DND-41 (cell line): ENCODE data around the gene ART5.
"Not testable (repeated sequence)": the region's sequence is repeated elsewhere in the genome, so short reads cannot be mapped to it uniquely, and the experiment has no call there.

Source experiments
- ATAC-seq: fragments of 200-7000 bp; cut with Tn5 transposase; 3 replicates; pipeline ENCODE4 v1.9.1; 2021; ENCODE audit warnings: low read depth; ENCODE audit not compliant: insufficient read depth
- DNase-seq: peaks from one replicate; pipeline ENCODE4 v3.0.0-alpha.2; 2020
- H2AFZ ChIP-seq: 2 replicates; pipeline ENCODE4 v1.6.0; 2012; ENCODE audit warnings: low read depth, low read length
- H3K27ac ChIP-seq: 2 replicates; pipeline ENCODE4 v1.5.1; 2012; ENCODE audit warnings: low read length, inconsistent platforms
- H3K27me3 ChIP-seq: fragments of 200-600 bp; sonication (generic); 2 replicates; pipeline ENCODE4 v1.6.0; 2012; ENCODE audit warnings: low read length, mild to moderate bottlenecking, inconsistent platforms; ENCODE audit not compliant: insufficient read depth, poor library complexity
- H3K36me3 ChIP-seq: 2 replicates; pipeline ENCODE4 v1.5.1; 2012; ENCODE audit warnings: low read length, inconsistent platforms; ENCODE audit not compliant: insufficient read depth
- H3K4me1 ChIP-seq: 2 replicates; pipeline ENCODE4 v1.5.1; 2012; ENCODE audit warnings: mild to moderate bottlenecking, low read length; ENCODE audit not compliant: insufficient read depth
- H3K4me2 ChIP-seq: 2 replicates; pipeline ENCODE4 v1.6.0; 2012; ENCODE audit warnings: mild to moderate bottlenecking, moderate library complexity, low read length, inconsistent platforms; ENCODE audit not compliant: insufficient read depth
- H3K4me3 ChIP-seq, 2 experiments: fragments of 200-600 bp in 1 of 2; shearing (Covaris generic) in 1 of 2; 2 replicates each; pipeline ENCODE4 v1.5.1; 2012 to 2016; ENCODE audit warnings: inconsistent platforms in 2 of 2, low read length in 2 of 2, mild to moderate bottlenecking in 2 of 2, low read depth in 1 of 2, moderate library complexity in 1 of 2
- H3K79me2 ChIP-seq: 2 replicates; pipeline ENCODE4 v1.6.0; 2012; ENCODE audit warnings: low read length, inconsistent platforms; ENCODE audit not compliant: insufficient read depth
- H3K9ac ChIP-seq: 2 replicates; pipeline ENCODE4 v1.6.0; 2012; ENCODE audit warnings: low read depth, mild to moderate bottlenecking, inconsistent platforms, low read length, moderate library complexity
- H3K9me3 ChIP-seq: 2 replicates; pipeline ENCODE4 v1.5.1; 2012; ENCODE audit warnings: low read length, moderate library complexity, mild to moderate bottlenecking, inconsistent platforms; ENCODE audit not compliant: insufficient read depth, severe bottlenecking
- H4K20me1 ChIP-seq: 2 replicates; pipeline ENCODE4 v1.6.0; 2012; ENCODE audit warnings: low read length; ENCODE audit not compliant: insufficient read depth
- CTCF ChIP-seq: IDR thresholded peaks from 2 replicates; pipeline ENCODE4 v1.5.1; 2012; ENCODE audit warnings: borderline replicate concordance, low read length, moderate library complexity, mild to moderate bottlenecking; ENCODE audit not compliant: poor library complexity, severe bottlenecking; ENCODE audit errors: extremely low read depth
- EZH2 ChIP-seq: IDR thresholded peaks from 3 replicates; pipeline ENCODE4 v1.6.1; 2012; ENCODE audit warnings: borderline replicate concordance, low read depth, mild to moderate bottlenecking, moderate library complexity, low read length, inconsistent platforms; ENCODE audit not compliant: severe bottlenecking

ART5 gene

GRCh38 chr11:3604167-3604566 lies 37.6 kb downstream of the ART5 start:
- Histone ChIP-seq H4K20me1 (no peaks in the 10 kb centered on the region), H3K9me3 (no peaks in the 10 kb centered on the region), H3K4me3 (no peak overlapping the region), H3K79me2 (no peaks in the 10 kb centered on the region), H3K9ac (no peak overlapping the region), H3K27ac (no peak overlapping the region), H3K36me3 (no peaks in the 10 kb centered on the region), H3K4me2 (no peak overlapping the region), H2AFZ (no peak overlapping the region), H3K27me3 (peaks cover 8% of the 10 kb centered on the region), H3K4me1 (no peaks in the 10 kb centered on the region)
- no peak for ATAC-seq
- DNase-seq = no peak
- TF ChIP-seq EZH2 (no peak), CTCF (no peak)

- not testable (repeated sequence) for H3K36me3 ChIP-seq, H3K9ac ChIP-seq, H3K27me3 ChIP-seq, H2AFZ ChIP-seq, ATAC-seq, DNase-seq, H3K4me3 ChIP-seq, H4K20me1 ChIP-seq, H3K79me2 ChIP-seq, H3K4me1 ChIP-seq, H3K4me2 ChIP-seq, H3K27ac ChIP-seq, H3K9me3 ChIP-seq
Observed at GRCh38 chr11:3600201-3600600, 41.6 kb downstream of the ART5 start.

- not testable (repeated sequence) for H3K36me3 ChIP-seq, H3K79me2 ChIP-seq, H3K27me3 ChIP-seq, H3K4me1 ChIP-seq, H3K9me3 ChIP-seq, DNase-seq, H2AFZ ChIP-seq, H3K4me3 ChIP-seq, H4K20me1 ChIP-seq, ATAC-seq, H3K27ac ChIP-seq, H3K4me2 ChIP-seq, H3K9ac ChIP-seq
Observed at GRCh38 chr11:3597743-3598142, 44.0 kb downstream of the ART5 start.

- H3K27ac ChIP-seq, H2AFZ ChIP-seq, H3K4me1 ChIP-seq, H3K36me3 ChIP-seq, H3K9ac ChIP-seq, ATAC-seq, DNase-seq, H3K4me2 ChIP-seq, H4K20me1 ChIP-seq, H3K79me2 ChIP-seq, H3K9me3 ChIP-seq, H3K4me3 ChIP-seq, H3K27me3 ChIP-seq: not testable (repeated sequence)
Observed at GRCh38 chr11:3591326-3591725, 50.5 kb downstream of the ART5 start.

- not testable (repeated sequence) for H3K9me3 ChIP-seq, H3K4me3 ChIP-seq, H3K79me2 ChIP-seq, H3K9ac ChIP-seq, H3K4me2 ChIP-seq, H3K36me3 ChIP-seq, H3K4me1 ChIP-seq, H3K27ac ChIP-seq, ATAC-seq, H4K20me1 ChIP-seq, H2AFZ ChIP-seq, H3K27me3 ChIP-seq, DNase-seq
Observed at GRCh38 chr11:3590193-3590592, 51.6 kb downstream of the ART5 start.

GRCh38 chr11:3588776-3589175 lies 53.0 kb downstream of the ART5 start:
- H3K27me3 ChIP-seq, H4K20me1 ChIP-seq, H3K4me2 ChIP-seq, H3K4me1 ChIP-seq, H2AFZ ChIP-seq, H3K4me3 ChIP-seq, H3K9ac ChIP-seq, H3K9me3 ChIP-seq, H3K36me3 ChIP-seq, H3K79me2 ChIP-seq, ATAC-seq, DNase-seq, H3K27ac ChIP-seq: not testable (repeated sequence)
